Nephron progenitor cell (in vitro differentiated cells): ENCODE results near the gene NRP2.

Source experiments
- DNase-seq: peaks from one replicate; pipeline ENCODE4 v3.0.0; 2021
- H3K27ac Mint-ChIP-seq: 2 replicates; pipeline ENCODE4 v1.8.0; 2021; ENCODE audit warnings: mild to moderate bottlenecking, moderate library complexity, mixed read lengths
- H3K27me3 Mint-ChIP-seq: 2 replicates; pipeline ENCODE4 v1.8.0; 2021; ENCODE audit warnings: mild to moderate bottlenecking, low read depth, mixed read lengths; ENCODE audit not compliant: poor library complexity
- H3K36me3 Mint-ChIP-seq: 2 replicates; pipeline ENCODE4 v1.8.0; 2021; ENCODE audit warnings: low read depth, mixed read lengths
- H3K4me1 Mint-ChIP-seq: 2 replicates; pipeline ENCODE4 v1.8.0; 2021; ENCODE audit warnings: mixed read lengths
- H3K4me3 Mint-ChIP-seq: 2 replicates; pipeline ENCODE4 v1.8.0; 2021; ENCODE audit warnings: mild to moderate bottlenecking, moderate library complexity, mixed read lengths
- H3K9me3 Mint-ChIP-seq: 2 replicates; pipeline ENCODE4 v1.8.0; 2021; ENCODE audit warnings: mild to moderate bottlenecking, moderate library complexity, mixed read lengths
- CTCF ChIP-seq: fragments of 200-600 bp; sonication (generic); IDR thresholded peaks from 2 replicates; pipeline ENCODE4 v1.5.0; 2021; ENCODE audit warnings: antibody characterized with exemption

NRP2 gene

GRCh38 chr2:205816268-205816667 is 134.0 kb downstream of the NRP2 start:
- H3K36me3 Mint-ChIP-seq: no peaks in the 10 kb centered on the region
- no peak overlapping the region for H3K27ac Mint-ChIP-seq
- H3K4me3 Mint-ChIP-seq: no peak overlapping the region
- H3K27me3 Mint-ChIP-seq: peaks cover 4% of the 10 kb centered on the region
- no peaks in the 10 kb centered on the region for H3K9me3 Mint-ChIP-seq
- H3K4me1 Mint-ChIP-seq: no peaks in the 10 kb centered on the region
- no peak for DNase-seq
- TF ChIP-seq CTCF: no peak

GRCh38 chr2:205822579-205822978 is 140.3 kb downstream of the NRP2 start:
- Mint-ChIP-seq H3K9me3 (peaks cover 14% of the 10 kb centered on the region), H3K4me3 (no peak overlapping the region), H3K4me1 (peaks cover 15% of the 10 kb centered on the region), H3K36me3 (no peaks in the 10 kb centered on the region), H3K27ac (no peak overlapping the region), H3K27me3 (peaks cover 9% of the 10 kb centered on the region)
- TF ChIP-seq CTCF: no peak
- no peak for DNase-seq

- TF ChIP-seq CTCF: no peak
- Mint-ChIP-seq H3K4me3 (peak overlapping the region; percentile 1), H3K27ac (peak overlapping the region; percentile 79)
Observed at GRCh38 chr2:205827809-205828365, 145.6 kb downstream of the NRP2 start.

GRCh38 chr2:205833864-205834263 is 151.6 kb downstream of the NRP2 start:
- Mint-ChIP-seq H3K4me3 (no peak overlapping the region), H3K9me3 (peaks cover 16% of the 10 kb centered on the region), H3K36me3 (peaks cover 5% of the 10 kb centered on the region), H3K27ac (no peak overlapping the region), H3K27me3 (no peaks in the 10 kb centered on the region), H3K4me1 (peaks cover 37% of the 10 kb centered on the region)
- DNase-seq: no peak
- TF ChIP-seq CTCF: no peak

More at GRCh38 chr2:205827809-205828365, 145.6 kb downstream of the NRP2 start:
- peak; percentile 29 for DNase-seq
- Mint-ChIP-seq H3K36me3 (no peaks in the 10 kb centered on the region), H3K4me1 (peaks cover 40% of the 10 kb centered on the region), H3K9me3 (peaks cover 14% of the 10 kb centered on the region), H3K27me3 (peaks cover 4% of the 10 kb centered on the region)

GRCh38 chr2:205834796-205835195 is 152.5 kb downstream of the NRP2 start:
- Mint-ChIP-seq H3K27ac (no peak overlapping the region), H3K36me3 (peaks cover 5% of the 10 kb centered on the region), H3K4me1 (peaks cover 32% of the 10 kb centered on the region), H3K27me3 (no peaks in the 10 kb centered on the region), H3K9me3 (peaks cover 20% of the 10 kb centered on the region), H3K4me3 (no peak overlapping the region)
- DNase-seq: no peak
- no peak for TF ChIP-seq CTCF

- H3K27me3 Mint-ChIP-seq: no peaks in the 10 kb centered on the region
- no peak overlapping the region for H3K4me3 Mint-ChIP-seq
- peaks cover 32% of the 10 kb centered on the region for H3K4me1 Mint-ChIP-seq
- peaks cover 5% of the 10 kb centered on the region for H3K36me3 Mint-ChIP-seq
- no peak for DNase-seq
- H3K9me3 Mint-ChIP-seq: peaks cover 20% of the 10 kb centered on the region
- no peak overlapping the region for H3K27ac Mint-ChIP-seq
- no peak for TF ChIP-seq CTCF
Observed at GRCh38 chr2:205835251-205835791, 153.0 kb downstream of the NRP2 start.
